H9 (cell line): ENCODE data around the gene CAPNS1. TPM values are rescaled to one million over a fixed set of nuclear protein-coding genes. Genes with fewer than 3 reads are reported as not detected.

ENCODE experiments used
- DNase-seq: peaks from one replicate; pipeline ENCODE4 v3.0.0-alpha.2; 2017
- H2AFZ ChIP-seq: one replicate; pipeline ENCODE4 v1.6.1; 2013; ENCODE audit warnings: mild to moderate bottlenecking, low read length, control low read depth, moderate library complexity
- H2AK5ac ChIP-seq: 2 replicates; pipeline ENCODE4 v1.6.1; 2013; ENCODE audit warnings: low read length, control low read depth, mixed read lengths; ENCODE audit not compliant: insufficient read length
- H2BK120ac ChIP-seq: one replicate; pipeline ENCODE4 v1.6.1; 2013; ENCODE audit warnings: low read depth, mild to moderate bottlenecking, low read length, control low read depth, inconsistent platforms; ENCODE audit not compliant: poor library complexity, severe bottlenecking
- H2BK12ac ChIP-seq: 2 replicates; pipeline ENCODE4 v1.6.1; 2013; ENCODE audit warnings: low read length, control low read depth, mixed read lengths, low read depth; ENCODE audit not compliant: insufficient read length
- H2BK15ac ChIP-seq: 2 replicates; pipeline ENCODE4 v1.6.1; 2013; ENCODE audit warnings: low read depth, low read length, control low read depth
- H2BK20ac ChIP-seq: one replicate; pipeline ENCODE4 v1.6.1; 2013; ENCODE audit warnings: low read depth, mild to moderate bottlenecking, low read length, control low read depth, inconsistent platforms; ENCODE audit not compliant: poor library complexity, severe bottlenecking
- H2BK5ac ChIP-seq: 2 replicates; pipeline ENCODE4 v1.6.1; 2013; ENCODE audit warnings: low read length, control low read depth, mixed read lengths; ENCODE audit not compliant: insufficient read length
- H3K14ac ChIP-seq: 2 replicates; pipeline ENCODE4 v1.6.1; 2013; ENCODE audit warnings: low read length, control low read depth; ENCODE audit not compliant: insufficient read depth
- H3K18ac ChIP-seq: 2 replicates; pipeline ENCODE4 v1.6.1; 2013; ENCODE audit warnings: low read depth, mild to moderate bottlenecking, mixed read lengths, low read length, control low read depth; ENCODE audit not compliant: insufficient read length
- H3K23ac ChIP-seq: 2 replicates; pipeline ENCODE4 v1.6.1; 2013; ENCODE audit warnings: low read length, control low read depth, mixed read lengths, low read depth; ENCODE audit not compliant: insufficient read length
- H3K23me2 ChIP-seq: 2 replicates; pipeline ENCODE4 v1.6.1; 2013; ENCODE audit warnings: low read depth, mild to moderate bottlenecking, mixed read lengths, low read length, control low read depth; ENCODE audit not compliant: insufficient read length, poor library complexity, severe bottlenecking
- H3K27ac ChIP-seq: 2 replicates; pipeline ENCODE4 v1.5.1; 2013; ENCODE audit warnings: low read length, control low read depth, mixed read lengths, low read depth; ENCODE audit not compliant: insufficient read length
- H3K27me3 ChIP-seq: 2 replicates; pipeline ENCODE4 v1.6.1; 2013; ENCODE audit warnings: low read length, control low read depth, inconsistent platforms; ENCODE audit not compliant: insufficient read depth
- H3K4ac ChIP-seq: 2 replicates; pipeline ENCODE4 v1.6.1; 2013; ENCODE audit warnings: low read depth, mild to moderate bottlenecking, control low read depth, inconsistent platforms, low read length, moderate library complexity
- H3K4me1 ChIP-seq: 2 replicates; pipeline ENCODE4 v1.6.1; 2013; ENCODE audit warnings: low read length, control low read depth, inconsistent platforms; ENCODE audit not compliant: insufficient read depth
- H3K4me2 ChIP-seq: 2 replicates; pipeline ENCODE4 v1.6.1; 2013; ENCODE audit warnings: low read length, control low read depth, mixed read lengths; ENCODE audit not compliant: insufficient read length, insufficient read depth
- H3K56ac ChIP-seq: 2 replicates; pipeline ENCODE4 v1.6.1; 2013; ENCODE audit warnings: low read depth, mild to moderate bottlenecking, mixed read lengths, low read length, control low read depth; ENCODE audit not compliant: insufficient read length
- H3K79me1 ChIP-seq: 2 replicates; pipeline ENCODE4 v1.6.1; 2013; ENCODE audit warnings: low read depth, mild to moderate bottlenecking, moderate library complexity, low read length, control low read depth, inconsistent platforms; ENCODE audit not compliant: insufficient read depth, poor library complexity, severe bottlenecking
- H3K79me2 ChIP-seq: 2 replicates; pipeline ENCODE4 v1.6.1; 2013; ENCODE audit warnings: low read length, control low read depth, inconsistent platforms; ENCODE audit not compliant: insufficient read depth
- H3K9ac ChIP-seq: 2 replicates; pipeline ENCODE4 v1.6.1; 2013; ENCODE audit warnings: low read length, control low read depth, mixed read lengths; ENCODE audit not compliant: insufficient read length; ENCODE audit errors: extremely low read depth
- H3K9me3 ChIP-seq: one replicate; pipeline ENCODE4 v1.6.1; 2013; ENCODE audit warnings: low read depth, low read length, inconsistent platforms; ENCODE audit not compliant: control insufficient read depth
- H3T11ph ChIP-seq: one replicate; pipeline ENCODE4 v1.6.1; 2013; ENCODE audit warnings: mild to moderate bottlenecking, low read length, control low read depth, inconsistent platforms
- H4K20me1 ChIP-seq: one replicate; pipeline ENCODE4 v1.6.1; 2013; ENCODE audit not compliant: control insufficient read depth, insufficient read length, insufficient read depth
- H4K5ac ChIP-seq: 2 replicates; pipeline ENCODE4 v1.6.1; 2013; ENCODE audit warnings: low read depth, mild to moderate bottlenecking, mixed read lengths, low read length, control low read depth; ENCODE audit not compliant: insufficient read length
- H4K8ac ChIP-seq: replicated peaks from 2 replicates; pipeline ENCODE4 v1.6.1; 2013; ENCODE audit warnings: low read length, control low read depth, mixed read lengths, low read depth; ENCODE audit not compliant: insufficient read length
- H4K91ac ChIP-seq: 2 replicates; pipeline ENCODE4 v1.6.1; 2013; ENCODE audit warnings: low read depth, mild to moderate bottlenecking, moderate library complexity, mixed read lengths, low read length, control low read depth; ENCODE audit not compliant: insufficient read length
- H3K27ac Mint-ChIP-seq, 3 experiments: 2 replicates in 2 of 3; 3 replicates in 1 of 3; pipeline ENCODE4 v1.8.0; 2020 to 2021; ENCODE audit warnings: mixed read lengths in 3 of 3, mild to moderate bottlenecking in 1 of 3, moderate library complexity in 1 of 3
- H3K27me3 Mint-ChIP-seq: 2 replicates; pipeline ENCODE4 v1.8.0; 2021; ENCODE audit warnings: low read depth, mild to moderate bottlenecking, moderate library complexity, mixed read lengths
- H3K36me3 Mint-ChIP-seq, 3 experiments: 2 replicates in 2 of 3; 3 replicates in 1 of 3; pipeline ENCODE4 v1.8.0; 2020 to 2021; ENCODE audit warnings: low read depth in 3 of 3, mixed read lengths in 3 of 3; ENCODE audit not compliant: insufficient read depth in 1 of 3
- H3K4me1 Mint-ChIP-seq, 2 experiments: 2 replicates each; pipeline ENCODE4 v1.8.0; 2020; ENCODE audit warnings: mixed read lengths in 2 of 2
- H3K4me3 Mint-ChIP-seq, 2 experiments: 2 replicates in 1 of 2; 3 replicates in 1 of 2; pipeline ENCODE4 v1.8.0; 2020 to 2021; ENCODE audit warnings: mild to moderate bottlenecking in 2 of 2, mixed read lengths in 2 of 2, moderate library complexity in 1 of 2
- H3K9me3 Mint-ChIP-seq, 2 experiments: 2 replicates in 1 of 2; 3 replicates in 1 of 2; pipeline ENCODE4 v1.8.0; 2020; ENCODE audit warnings: mild to moderate bottlenecking in 2 of 2, mixed read lengths in 2 of 2, moderate library complexity in 1 of 2
- WGBS: extraction: QIAGEN DNeasy Blood & Tissue Kit; methylation state at CpG from one replicate; pipeline ENCODE4 v1.1.7; 2013; ENCODE audit warnings: missing lambda C conversion rate, low lambda C conversion rate, mixed read lengths; ENCODE audit not compliant: insufficient read length; ENCODE audit errors: extremely low coverage; 5-methylcytosine and 5-hydroxymethylcytosine counted together
- total RNA-seq: library from RNA; stranded (reverse); gene quantifications from 2 replicates; pipeline ENCODE4 v1.2.1, GENCODE V29; 2021
- TF ChIP-seq, protein P1 (sequence below): fragments of 200-600 bp; sonication (generic); conservative IDR thresholded peaks from 3 replicates; pipeline ENCODE4 v1.8.0; 2021; ENCODE audit warnings: antibody characterized with exemption, mild to moderate bottlenecking

CAPNS1 gene
- total RNA-seq, 1 experiment from 2014 or later = 399 TPM

DNA sequence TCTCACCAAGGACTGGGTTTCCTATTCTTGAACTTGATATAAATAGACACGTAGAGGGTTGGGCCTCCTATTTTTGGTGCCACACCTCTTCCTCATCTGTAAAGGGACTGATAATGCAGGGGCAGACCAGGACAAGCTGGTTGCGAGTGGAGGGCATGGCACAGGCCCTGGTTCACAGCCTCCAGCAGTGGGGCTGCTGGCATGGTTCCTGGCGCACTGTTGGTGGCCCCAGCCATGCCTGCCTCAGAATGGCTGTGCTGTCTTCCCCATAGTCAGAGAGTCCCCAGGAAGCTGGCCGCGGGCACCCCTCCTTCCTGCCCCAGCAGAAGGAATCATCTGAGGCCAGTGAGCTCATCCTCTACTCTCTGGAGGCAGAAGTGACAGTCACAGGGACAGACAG is 39.4 kb upstream of the CAPNS1 start:
- H3K27ac Mint-ChIP-seq = no peak overlapping the region
- no peaks in the 10 kb centered on the region for H3K9me3 Mint-ChIP-seq
- no peak overlapping the region for H2BK20ac ChIP-seq
- no peak overlapping the region for H2BK5ac ChIP-seq
- H3K18ac ChIP-seq = no peak overlapping the region
- H2AFZ ChIP-seq = no peak overlapping the region
- no peak overlapping the region for H4K91ac ChIP-seq
- no peak overlapping the region for H3K9ac ChIP-seq
- H2BK15ac ChIP-seq = no peak overlapping the region
- no peak overlapping the region for H3K56ac ChIP-seq
- H2BK12ac ChIP-seq = no peak overlapping the region
- no peak overlapping the region for H4K8ac ChIP-seq
- no peaks in the 10 kb centered on the region for H3K27me3 ChIP-seq
- H3K36me3 Mint-ChIP-seq = peaks cover 29 to 73% (median 62%) of the 10 kb centered on the region in 3 experiments
- H3K79me2 ChIP-seq = no peaks in the 10 kb centered on the region
- TF ChIP-seq, protein P1, sequence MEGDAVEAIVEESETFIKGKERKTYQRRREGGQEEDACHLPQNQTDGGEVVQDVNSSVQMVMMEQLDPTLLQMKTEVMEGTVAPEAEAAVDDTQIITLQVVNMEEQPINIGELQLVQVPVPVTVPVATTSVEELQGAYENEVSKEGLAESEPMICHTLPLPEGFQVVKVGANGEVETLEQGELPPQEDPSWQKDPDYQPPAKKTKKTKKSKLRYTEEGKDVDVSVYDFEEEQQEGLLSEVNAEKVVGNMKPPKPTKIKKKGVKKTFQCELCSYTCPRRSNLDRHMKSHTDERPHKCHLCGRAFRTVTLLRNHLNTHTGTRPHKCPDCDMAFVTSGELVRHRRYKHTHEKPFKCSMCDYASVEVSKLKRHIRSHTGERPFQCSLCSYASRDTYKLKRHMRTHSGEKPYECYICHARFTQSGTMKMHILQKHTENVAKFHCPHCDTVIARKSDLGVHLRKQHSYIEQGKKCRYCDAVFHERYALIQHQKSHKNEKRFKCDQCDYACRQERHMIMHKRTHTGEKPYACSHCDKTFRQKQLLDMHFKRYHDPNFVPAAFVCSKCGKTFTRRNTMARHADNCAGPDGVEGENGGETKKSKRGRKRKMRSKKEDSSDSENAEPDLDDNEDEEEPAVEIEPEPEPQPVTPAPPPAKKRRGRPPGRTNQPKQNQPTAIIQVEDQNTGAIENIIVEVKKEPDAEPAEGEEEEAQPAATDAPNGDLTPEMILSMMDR = no peak
- H3K4me3 Mint-ChIP-seq = no peak overlapping the region
- no peak overlapping the region for H4K5ac ChIP-seq
- H3K4me1 Mint-ChIP-seq = no peaks in the 10 kb centered on the region
- H3K27ac ChIP-seq = no peak overlapping the region
- H3K4me2 ChIP-seq = no peak overlapping the region
- no CpG with 5 or more reads among the region's 5 CpGs for WGBS
- H3K23me2 ChIP-seq = no peaks in the 10 kb centered on the region
- no peaks in the 10 kb centered on the region for H3K27me3 Mint-ChIP-seq
- H2AK5ac ChIP-seq = no peak overlapping the region
- H3K14ac ChIP-seq = no peak overlapping the region
- H3T11ph ChIP-seq = no peak overlapping the region
- no peaks in the 10 kb centered on the region for H4K20me1 ChIP-seq
- DNase-seq = no peak
- H2BK120ac ChIP-seq = no peak overlapping the region
- no peak overlapping the region for H3K4ac ChIP-seq
- H3K79me1 ChIP-seq = no peaks in the 10 kb centered on the region
- no peak overlapping the region for H3K23ac ChIP-seq
- no peaks in the 10 kb centered on the region for H3K9me3 ChIP-seq
- H3K4me1 ChIP-seq = no peaks in the 10 kb centered on the region
